MM.1S (cell line): Measurements from ENCODE around the gene SLC51B.

Experiments used
- DNase-seq: peaks from one replicate; pipeline ENCODE4 v3.0.0-alpha.2; 2015
- H2AFZ ChIP-seq: fragments of 300-600 bp; sonication (generic); 2 replicates; pipeline ENCODE4 v1.6.0; 2016; ENCODE audit warnings: antibody characterized with exemption, low read length
- H3F3A ChIP-seq: fragments of 300-600 bp; sonication (generic); 2 replicates; pipeline ENCODE4 v1.6.1; 2016; ENCODE audit warnings: mild to moderate bottlenecking, antibody characterized with exemption, low read length, moderate library complexity, mixed read lengths; ENCODE audit not compliant: insufficient read depth
- H3K27ac ChIP-seq: fragments of 300-600 bp; sonication (generic); 2 replicates; pipeline ENCODE4 v1.5.1; 2016; ENCODE audit warnings: mild to moderate bottlenecking, low read length
- H3K27me3 ChIP-seq: fragments of 300-600 bp; sonication (generic); replicated peaks from 2 replicates; pipeline ENCODE4 v1.6.0; 2016; ENCODE audit warnings: low read length; ENCODE audit not compliant: insufficient read depth
- H3K36me3 ChIP-seq: fragments of 300-600 bp; sonication (generic); replicated peaks from 2 replicates; pipeline ENCODE4 v1.6.1; 2016; ENCODE audit warnings: mild to moderate bottlenecking, low read length, mixed read lengths; ENCODE audit not compliant: insufficient read depth
- H3K4me1 ChIP-seq: fragments of 300-600 bp; sonication (generic); 2 replicates; pipeline ENCODE4 v1.6.1; 2016; ENCODE audit warnings: low read length, mixed read lengths
- H3K4me2 ChIP-seq: fragments of 300-600 bp; sonication (generic); 2 replicates; pipeline ENCODE4 v1.6.0; 2016; ENCODE audit warnings: low read depth, low read length
- H3K4me3 ChIP-seq: fragments of 300-600 bp; sonication (generic); 2 replicates; pipeline ENCODE4 v1.5.1; 2016; ENCODE audit warnings: low read length, mixed read lengths
- H3K79me2 ChIP-seq: fragments of 300-600 bp; sonication (generic); 2 replicates; pipeline ENCODE4 v1.6.1; 2016; ENCODE audit warnings: mixed run types, low read length, mixed read lengths
- H3K9ac ChIP-seq: fragments of 300-600 bp; sonication (generic); 2 replicates; pipeline ENCODE4 v1.6.1; 2016; ENCODE audit warnings: low read length, mixed read lengths
- H3K9me2 ChIP-seq: fragments of 300-600 bp; sonication (generic); replicated peaks from 2 replicates; pipeline ENCODE4 v1.6.1; 2016; ENCODE audit warnings: mild to moderate bottlenecking, low read length, mixed read lengths; ENCODE audit not compliant: insufficient read depth
- H3K9me3 ChIP-seq: fragments of 300-600 bp; sonication (generic); replicated peaks from 2 replicates; pipeline ENCODE4 v1.6.1; 2016; ENCODE audit warnings: mild to moderate bottlenecking, low read length, mixed read lengths; ENCODE audit not compliant: insufficient read depth
- H4K20me1 ChIP-seq: fragments of 300-600 bp; sonication (generic); 2 replicates; pipeline ENCODE4 v1.6.1; 2016; ENCODE audit warnings: mild to moderate bottlenecking, low read length, moderate library complexity, mixed read lengths; ENCODE audit not compliant: insufficient read depth
- EZH2 ChIP-seq: fragments of 300-600 bp; sonication (generic); optimal IDR thresholded peaks from 2 replicates; pipeline ENCODE3; 2017; ENCODE audit warnings: low read depth, mild to moderate bottlenecking, antibody characterized with exemption, low read length, mixed read lengths
- EZH2phosphoT487 ChIP-seq: fragments of 300-600 bp; sonication (generic); IDR thresholded peaks from 2 replicates; pipeline ENCODE4 v1.6.1; 2018; ENCODE audit warnings: antibody characterized with exemption, low read length
- TF ChIP-seq, protein P1 (sequence below): fragments of 300-600 bp; sonication (generic); IDR thresholded peaks from 2 replicates; pipeline ENCODE4 v1.5.1; 2016; ENCODE audit warnings: antibody characterized with exemption, low read length, mixed read lengths

Gene SLC51B

DNA sequence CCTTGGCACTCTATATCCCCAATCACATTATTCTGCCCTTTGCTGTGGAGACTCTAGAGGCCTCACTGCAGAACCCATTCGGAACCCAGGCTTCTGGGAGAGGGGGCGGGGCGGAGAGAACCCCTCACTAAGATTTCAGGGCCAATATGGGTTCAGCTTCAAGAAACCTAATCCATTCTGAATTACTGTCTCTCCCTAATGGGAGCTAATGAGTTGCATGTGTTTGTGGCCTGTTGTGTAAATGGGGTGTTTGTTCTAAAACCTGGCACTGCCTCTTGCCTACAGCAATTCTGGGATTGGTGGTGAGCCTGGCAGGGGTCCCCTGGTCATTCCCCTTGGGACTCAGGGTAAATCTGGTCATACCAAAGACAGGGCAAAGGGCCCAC lies 23.2 kb downstream of the SLC51B start:
- TF ChIP-seq EZH2 = no peak
- TF ChIP-seq EZH2phosphoT487 = no peak
- TF ChIP-seq, protein P1, sequence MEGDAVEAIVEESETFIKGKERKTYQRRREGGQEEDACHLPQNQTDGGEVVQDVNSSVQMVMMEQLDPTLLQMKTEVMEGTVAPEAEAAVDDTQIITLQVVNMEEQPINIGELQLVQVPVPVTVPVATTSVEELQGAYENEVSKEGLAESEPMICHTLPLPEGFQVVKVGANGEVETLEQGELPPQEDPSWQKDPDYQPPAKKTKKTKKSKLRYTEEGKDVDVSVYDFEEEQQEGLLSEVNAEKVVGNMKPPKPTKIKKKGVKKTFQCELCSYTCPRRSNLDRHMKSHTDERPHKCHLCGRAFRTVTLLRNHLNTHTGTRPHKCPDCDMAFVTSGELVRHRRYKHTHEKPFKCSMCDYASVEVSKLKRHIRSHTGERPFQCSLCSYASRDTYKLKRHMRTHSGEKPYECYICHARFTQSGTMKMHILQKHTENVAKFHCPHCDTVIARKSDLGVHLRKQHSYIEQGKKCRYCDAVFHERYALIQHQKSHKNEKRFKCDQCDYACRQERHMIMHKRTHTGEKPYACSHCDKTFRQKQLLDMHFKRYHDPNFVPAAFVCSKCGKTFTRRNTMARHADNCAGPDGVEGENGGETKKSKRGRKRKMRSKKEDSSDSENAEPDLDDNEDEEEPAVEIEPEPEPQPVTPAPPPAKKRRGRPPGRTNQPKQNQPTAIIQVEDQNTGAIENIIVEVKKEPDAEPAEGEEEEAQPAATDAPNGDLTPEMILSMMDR = no peak

DNA sequence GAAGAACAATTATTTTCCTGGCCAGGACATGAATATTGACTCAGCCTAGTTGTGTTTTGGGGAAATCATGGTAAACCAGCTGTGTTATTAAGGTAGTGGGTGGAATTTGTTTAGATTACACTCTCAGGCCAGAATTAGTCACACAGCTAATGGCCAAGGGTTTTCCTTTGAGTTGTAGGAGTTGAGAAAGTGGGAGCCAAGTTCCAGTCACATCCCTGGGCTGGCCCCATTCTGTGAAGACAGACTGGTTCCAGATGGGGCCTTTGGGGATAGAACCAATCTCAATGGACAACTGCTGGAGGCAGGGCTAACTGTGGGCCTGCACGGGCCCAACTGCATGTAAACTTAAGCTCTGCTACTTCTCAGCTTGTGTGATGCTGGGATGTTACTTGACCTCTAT lies 24.0 kb downstream of the SLC51B start:
- Histone ChIP-seq H2AFZ (no peak overlapping the region), H3K9me2 (no peaks in the 10 kb centered on the region), H3K4me3 (no peak overlapping the region), H3K27ac (no peak overlapping the region), H3K4me2 (no peak overlapping the region), H3K27me3 (peaks cover 20% of the 10 kb centered on the region), H3K4me1 (no peaks in the 10 kb centered on the region), H3K9me3 (no peaks in the 10 kb centered on the region), H3F3A (no peaks in the 10 kb centered on the region), H3K79me2 (no peaks in the 10 kb centered on the region), H3K36me3 (no peaks in the 10 kb centered on the region), H3K9ac (no peak overlapping the region), H4K20me1 (no peaks in the 10 kb centered on the region)
- DNase-seq = no peak
- TF ChIP-seq EZH2phosphoT487 = no peak
- TF ChIP-seq, protein P1 = no peak
- TF ChIP-seq EZH2 = no peak

More for the DNA sequence above, 23.2 kb downstream of the SLC51B start:
- Histone ChIP-seq H3K9me2 (no peaks in the 10 kb centered on the region), H4K20me1 (no peaks in the 10 kb centered on the region), H3K9ac (no peak overlapping the region), H2AFZ (no peak overlapping the region), H3K4me2 (no peak overlapping the region), H3K4me1 (no peaks in the 10 kb centered on the region), H3K4me3 (no peak overlapping the region), H3K79me2 (no peaks in the 10 kb centered on the region), H3K27me3 (peaks cover 20% of the 10 kb centered on the region), H3K36me3 (no peaks in the 10 kb centered on the region), H3F3A (no peaks in the 10 kb centered on the region), H3K27ac (no peak overlapping the region), H3K9me3 (no peaks in the 10 kb centered on the region)
- DNase-seq = no peak

DNA sequence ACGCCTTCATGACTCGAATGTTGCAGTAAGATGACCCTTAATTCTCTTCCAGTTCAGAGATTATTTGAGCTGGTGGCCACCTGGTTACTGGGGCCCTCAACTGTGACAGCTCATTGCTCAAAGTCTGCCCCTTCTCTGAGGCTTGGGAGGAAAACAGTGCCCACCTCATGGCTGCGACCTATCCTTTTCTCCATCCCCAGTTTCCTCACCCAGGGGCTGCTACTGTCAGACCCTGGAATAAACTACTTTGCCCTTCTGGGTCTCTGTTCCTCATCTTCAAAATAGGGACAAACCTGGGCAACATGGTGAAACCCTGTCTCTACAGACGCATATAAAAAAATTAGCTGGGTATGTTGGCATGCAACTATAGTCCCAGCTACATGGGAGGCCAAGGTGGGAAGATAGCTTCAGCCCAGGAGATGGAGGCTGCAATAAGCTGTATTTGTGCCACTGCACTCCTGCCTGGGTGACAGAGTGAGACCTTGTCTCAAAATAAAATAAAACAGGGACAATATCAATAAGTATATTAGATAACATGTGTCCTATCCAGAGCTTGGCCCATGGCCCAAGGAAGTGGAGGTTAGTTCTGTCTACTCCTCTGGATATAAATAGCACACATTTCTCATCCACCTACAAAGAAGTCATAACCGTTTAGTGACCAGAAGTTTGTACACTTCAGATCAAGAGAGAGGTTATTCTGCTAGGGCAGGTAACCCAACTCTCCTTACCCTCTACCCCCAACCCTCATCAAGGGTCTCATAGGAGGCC lies 24.8 kb downstream of the SLC51B start:
- H3K4me3 ChIP-seq = no peak overlapping the region
- no peaks in the 10 kb centered on the region for H3F3A ChIP-seq
- H3K27me3 ChIP-seq = peaks cover 19% of the 10 kb centered on the region
- H3K79me2 ChIP-seq = no peaks in the 10 kb centered on the region
- no peak overlapping the region for H3K4me2 ChIP-seq
- no peak overlapping the region for H3K9ac ChIP-seq
- no peaks in the 10 kb centered on the region for H3K9me2 ChIP-seq
- no peak for DNase-seq
- H2AFZ ChIP-seq = no peak overlapping the region
- H3K4me1 ChIP-seq = no peaks in the 10 kb centered on the region
- no peaks in the 10 kb centered on the region for H4K20me1 ChIP-seq
- no peaks in the 10 kb centered on the region for H3K9me3 ChIP-seq
- H3K27ac ChIP-seq = no peak overlapping the region
- TF ChIP-seq EZH2phosphoT487 (no peak), EZH2 (no peak)
- TF ChIP-seq, protein P1 = no peak
- no peaks in the 10 kb centered on the region for H3K36me3 ChIP-seq
